Right ventricle myocardium superior (tissue), 1 donor: ENCODE results near the gene TGDS. TPM values are rescaled to one million over a fixed set of nuclear protein-coding genes. Genes with fewer than 3 reads are reported as not detected.
"Not testable (repeated sequence)": the region's sequence is repeated elsewhere in the genome, so short reads cannot be mapped to it uniquely, and the experiment has no call there.

ENCODE experiments used
- ATAC-seq: fragments of 200-7000 bp; cut with Tn5 transposase; one replicate; pipeline ENCODE4 v1.9.1; 2020; ENCODE audit warnings: mild to moderate bottlenecking; ENCODE audit not compliant: poor library complexity
- DNase-seq: peaks from one replicate; pipeline ENCODE4 v3.0.0-alpha.2; 2020
- intact Hi-C: fragments of 100-400 bp; cut with DNase I; formaldehyde crosslinking; loops from one replicate; pipeline ENCODE4 v1.11.2; 2022
- total RNA-seq: library from RNA; stranded (reverse); fragmentation: NEBNext Ultra II Directional; extraction: Animal tissue kit (Norgen Biotek cat#: 25700); gene quantifications from one replicate; pipeline ENCODE4 v1.2.1, GENCODE V29; 2021
- donor health status: DM: no; HTN: yes; CAD: no; lungs with severe emphysema.

The TGDS gene
- total RNA-seq, 1 donor from 2014 or later: 4.5 TPM

- intact Hi-C loops, ATAC-seq, DNase-seq: not testable (repeated sequence)
These were observed 69.0 kb downstream of the TGDS start for GRCh38 chr13:94526956-94527355.

- intact Hi-C loops: no loop called here
- ATAC-seq (no peak), DNase-seq (no peak)
These were observed 70.2 kb downstream of the TGDS start for GRCh38 chr13:94525781-94526180.

GRCh38 chr13:94524407-94524806 is 71.5 kb downstream of the TGDS start:
- DNase-seq (no peak), ATAC-seq (no peak)
- intact Hi-C loops: no loop called here

Other genes with a start within 250 kb of the TGDS start
- gene DCT, start 116.5 kb downstream of the TGDS start, total RNA-seq: 0.22 TPM
- 5.5 TPM for gene GPR180, start 5.7 kb upstream of the TGDS start, total RNA-seq
- gene SOX21, start 116.4 kb upstream of the TGDS start, total RNA-seq: not detected